Osteocyte (in vitro differentiated cells): ENCODE results near the gene CLN3. TPM values are rescaled to one million over a fixed set of nuclear protein-coding genes. Genes with fewer than 3 reads are reported as not detected.

Experiments used
- DNase-seq: peaks from one replicate; pipeline ENCODE4 v3.0.0; 2021; ENCODE audit warnings: mixed read lengths; ENCODE audit not compliant: unreplicated experiment; ENCODE audit errors: extremely low spot score
- H3K27ac Mint-ChIP-seq: one replicate; pipeline ENCODE4 v1.8.0; 2021; ENCODE audit warnings: mild to moderate bottlenecking, mixed read lengths; ENCODE audit not compliant: unreplicated experiment
- H3K27me3 Mint-ChIP-seq: one replicate; pipeline ENCODE4 v1.8.0; 2021; ENCODE audit warnings: mixed read lengths; ENCODE audit not compliant: unreplicated experiment
- H3K36me3 Mint-ChIP-seq: one replicate; pipeline ENCODE4 v1.8.0; 2021; ENCODE audit warnings: mixed read lengths; ENCODE audit not compliant: unreplicated experiment
- H3K4me1 Mint-ChIP-seq: one replicate; pipeline ENCODE4 v1.8.0; 2021; ENCODE audit warnings: mixed read lengths; ENCODE audit not compliant: unreplicated experiment
- H3K4me3 Mint-ChIP-seq: one replicate; pipeline ENCODE4 v1.8.0; 2021; ENCODE audit warnings: mild to moderate bottlenecking, moderate library complexity, mixed read lengths; ENCODE audit not compliant: unreplicated experiment
- H3K9me3 Mint-ChIP-seq: one replicate; pipeline ENCODE4 v1.8.0; 2021; ENCODE audit warnings: mixed read lengths; ENCODE audit not compliant: unreplicated experiment
- CTCF ChIP-seq: fragments of 200-600 bp; sonication (generic); IDR thresholded peaks from 2 replicates; pipeline ENCODE4 v1.5.0; 2021; ENCODE audit warnings: antibody characterized with exemption, mild to moderate bottlenecking, moderate library complexity
- total RNA-seq: library from RNA; stranded (reverse); gene quantifications from 2 replicates; pipeline ENCODE4 v1.2.1, GENCODE V29; 2021

The CLN3 gene
- total RNA-seq, 1 donor from 2014 or later = 39.4 TPM

GRCh38 chr16:28524681-28525171 is 32.9 kb upstream of the CLN3 start:
- H3K4me3 Mint-ChIP-seq = no peak overlapping the region

GRCh38 chr16:28522792-28523191 is 30.9 kb upstream of the CLN3 start:
- Mint-ChIP-seq H3K4me1 (no peaks in the 10 kb centered on the region), H3K36me3 (no peaks in the 10 kb centered on the region), H3K27me3 (peaks cover 8% of the 10 kb centered on the region), H3K27ac (no peak overlapping the region), H3K4me3 (no peak overlapping the region), H3K9me3 (no peaks in the 10 kb centered on the region)
- DNase-seq = no peak
- no peak for TF ChIP-seq CTCF

More at GRCh38 chr16:28524681-28525171, 32.9 kb upstream of the CLN3 start:
- DNase-seq = no peak
- no peaks in the 10 kb centered on the region for H3K4me1 Mint-ChIP-seq
- H3K27me3 Mint-ChIP-seq = peaks cover 8% of the 10 kb centered on the region
- no peak overlapping the region for H3K27ac Mint-ChIP-seq
- TF ChIP-seq CTCF = no peak
- no peaks in the 10 kb centered on the region for H3K36me3 Mint-ChIP-seq
- no peaks in the 10 kb centered on the region for H3K9me3 Mint-ChIP-seq

- Mint-ChIP-seq H3K9me3 (no peaks in the 10 kb centered on the region), H3K4me1 (no peaks in the 10 kb centered on the region), H3K36me3 (no peaks in the 10 kb centered on the region), H3K27ac (no peak overlapping the region), H3K4me3 (no peak overlapping the region), H3K27me3 (peaks cover 6% of the 10 kb centered on the region)
- DNase-seq = no peak
- TF ChIP-seq CTCF = no peak
Measured at GRCh38 chr16:28521436-28521835, 29.6 kb upstream of the CLN3 start.

- no peaks in the 10 kb centered on the region for H3K9me3 Mint-ChIP-seq
- DNase-seq = no peak
- no peak overlapping the region for H3K4me3 Mint-ChIP-seq
- no peak overlapping the region for H3K27ac Mint-ChIP-seq
- H3K36me3 Mint-ChIP-seq = no peaks in the 10 kb centered on the region
- TF ChIP-seq CTCF = no peak
- no peaks in the 10 kb centered on the region for H3K4me1 Mint-ChIP-seq
- H3K27me3 Mint-ChIP-seq = peaks cover 6% of the 10 kb centered on the region
Measured at GRCh38 chr16:28520672-28521071, 28.8 kb upstream of the CLN3 start.

GRCh38 chr16:28514246-28514645 is 22.4 kb upstream of the CLN3 start:
- no peak for TF ChIP-seq CTCF
- Mint-ChIP-seq H3K4me1 (no peaks in the 10 kb centered on the region), H3K36me3 (no peaks in the 10 kb centered on the region), H3K27me3 (peaks cover 2% of the 10 kb centered on the region), H3K9me3 (no peaks in the 10 kb centered on the region), H3K4me3 (no peak overlapping the region), H3K27ac (no peak overlapping the region)
- DNase-seq = no peak
